A549 (cell line): ENCODE results near the gene TUBA4B.

Experiments
- CHD2 ChIP-seq: fragments of 150-350 bp; IDR thresholded peaks from 2 replicates; pipeline ENCODE4 v1.6.1; 2014; ENCODE audit warnings: low read length; ENCODE audit not compliant: partially characterized antibody
- CTCF ChIP-seq: fragments of >200 bp; sonication (Bioruptor Twin); formaldehyde crosslinking; IDR thresholded peaks from 3 replicates; pipeline ENCODE4 v1.5.1; 2016
- EP300 ChIP-seq, 2 experiments: fragments of >200 bp; sonication (Bioruptor Twin); formaldehyde crosslinking; IDR thresholded peaks; 2 replicates in 1 of 2; 3 replicates in 1 of 2; pipeline ENCODE4 v1.6.1; 2016 to 2017
- HOXA7 ChIP-seq: fragments of 250-450 bp; sonication (Bioruptor Pico); IDR thresholded peaks from 2 replicates; pipeline ENCODE4 v1.5.0; 2020; ENCODE audit warnings: mild to moderate bottlenecking, moderate library complexity
- KDM5A ChIP-seq: fragments of 200-600 bp; sonication (generic); IDR thresholded peaks from 2 replicates; pipeline ENCODE4 v1.6.1; 2016; ENCODE audit warnings: antibody characterized with exemption, mild to moderate bottlenecking
- MYC ChIP-seq: IDR thresholded peaks from 2 replicates; pipeline ENCODE4 v1.6.1; 2012; ENCODE audit warnings: mild to moderate bottlenecking, inconsistent platforms, low read length, improper control_type of control experiment, borderline replicate concordance
- POLR2A ChIP-seq: IDR thresholded peaks from 2 replicates; pipeline ENCODE4 v1.6.1; 2012; ENCODE audit warnings: mild to moderate bottlenecking, low read length
- RAD21 ChIP-seq, 2 experiments: fragments of >200 bp in 1 of 2; sonication (Bioruptor Twin) in 1 of 2; formaldehyde crosslinking in 1 of 2; IDR thresholded peaks in 1 of 2; conservative IDR thresholded peaks in 1 of 2; 2 replicates in 1 of 2; 3 replicates in 1 of 2; pipeline ENCODE4 v1.6.1; 2012 to 2018; ENCODE audit warnings: inconsistent platforms in 1 of 2
- REST ChIP-seq: fragments of 200-600 bp; sonication (generic); IDR thresholded peaks from 2 replicates; pipeline ENCODE4 v1.6.1; 2016; ENCODE audit warnings: antibody characterized with exemption, mild to moderate bottlenecking, moderate library complexity
- SMC3 ChIP-seq: fragments of >200 bp; sonication (Bioruptor Twin); formaldehyde crosslinking; IDR thresholded peaks from 3 replicates; pipeline ENCODE4 v1.6.1; 2018; ENCODE audit warnings: inconsistent platforms

GRCh38 chr2:219314804-219315468, 61.9 kb downstream of the TUBA4B start:
- TF ChIP-seq SMC3: no peak
- TF ChIP-seq KDM5A: no peak
- TF ChIP-seq POLR2A: no peak
- TF ChIP-seq CTCF: no peak
- no peak for TF ChIP-seq RAD21 (conservative IDR thresholded peaks at IDR 0.05 in 1 of 2, IDR thresholded peaks at IDR 0.05 in 1 of 2)
- TF ChIP-seq CHD2: no peak
- no peak for TF ChIP-seq HOXA7 (CRISPR knock-in tag)
- no peak for TF ChIP-seq MYC
- TF ChIP-seq EP300 (IDR thresholded peaks at IDR 0.05): no peak
- no peak for TF ChIP-seq REST
